Measurements from ENCODE around the gene FITM1. TPM values are rescaled to one million over a fixed set of nuclear protein-coding genes. Genes with fewer than 3 reads are reported as not detected.

The FITM1 gene
- total and polyA plus RNA-seq, 2 donors (not counting 3 experiments of a cell fraction or from before 2014, with no cell fraction given), result 0.54 TPM; not detected in 1

- ChIA-PET POLR2A (interaction anchor here (1.3 to 3.1 kb wide), 3 partner anchors 9 to 20 kb away, joined by 3 to 11 read pairs (median 4); partner anchors contain the start of genes DCAF11 and NRL), CTCF (interaction anchor here (0.9 to 9.6 kb wide), 7 partner anchors 12 to 213 kb away, joined by 3 to 319 read pairs (median 6); partner anchors contain the start of genes CIDEB, DCAF11, IRF9 and NRL)
- dilution Hi-C loops (cut with MboI; ENCODE audit: extremely low pct_ligation_motif_present, low sequenced_read_pairs) (no loop called here), intact Hi-C loops (cut with micrococcal nuclease) (loop anchor here (1.0 to 2.0 kb wide), 6 partner anchors 11 to 81 kb away; partner anchors contain the start of genes DCAF11, EMC9, IRF9 and NRL)
- DNase-seq (ENCODE audit: low read depth, low spot score) (no peak), FAIRE-seq (no peak)
- Histone ChIP-seq H3K4me3 (replicated peaks in 1 of 3; ENCODE audit: insufficient read depth in 1 of 3, low read depth in 1 of 3, low read length in 3 of 3) (peak overlapping the region; percentile 71 to 82 (median 74)), H3K4me2 (ENCODE audit: insufficient read depth, low read length) (peak overlapping the region; percentile 85), H3K36me3 (ENCODE audit: control insufficient read depth in 2 of 2, extremely low read depth in 1 of 2, insufficient read depth in 2 of 2, low read length in 2 of 2) (no peaks in the 10 kb centered on the region), H3K9me3 (replicated peaks; ENCODE audit: control insufficient read depth, insufficient read depth, low read length) (no peaks in the 10 kb centered on the region), H3K27ac (ENCODE audit: insufficient read depth, low read depth, low read length) (peak overlapping the region; percentile 46), H3K27me3 (ENCODE audit: control insufficient read depth in 2 of 2, insufficient read depth in 2 of 2, low read length in 2 of 2) (no peaks in the 10 kb centered on the region), H3K79me2 (ENCODE audit: control insufficient read depth, insufficient read depth, low read length) (peaks cover 4% of the 10 kb centered on the region), H3K4me1 (ENCODE audit: control insufficient read depth, extremely low read depth, insufficient read depth, low read length) (peaks cover 9% of the 10 kb centered on the region), H4K20me1 (replicated peaks; ENCODE audit: control insufficient read depth, extremely low read depth, insufficient read depth, low read length) (no peaks in the 10 kb centered on the region), H3K9me1 (replicated peaks; ENCODE audit: control insufficient read depth, extremely low read depth, insufficient read depth, low read length) (no peaks in the 10 kb centered on the region), H2AFZ (ENCODE audit: low read depth, low read length) (peak overlapping the region; percentile 92), H3K9ac (replicated peaks; ENCODE audit: extremely low read depth, insufficient read depth, low read length) (peak overlapping the region; percentile 78)
- TF ChIP-seq EZH2 (IDR thresholded peaks at IDR 0.05; ENCODE audit: borderline replicate concordance, low read depth, low read length, severe bottlenecking) (no peak), JUN (IDR thresholded peaks at IDR 0.05; ENCODE audit: borderline replicate concordance, insufficient read depth, insufficient read length, low read depth) (no peak), MAX (IDR thresholded peaks at IDR 0.05; ENCODE audit: insufficient read depth, insufficient read length) (no peak), POLR2A (IDR thresholded peaks at IDR 0.05; ENCODE audit: low read depth, low read length) (no peak), GATA2 (IDR thresholded peaks at IDR 0.05; ENCODE audit: insufficient read depth, insufficient read length, low read depth, low read length) (no peak), MYC (IDR thresholded peaks at IDR 0.05; ENCODE audit: low read depth, low read length) (no peak), FOS (IDR thresholded peaks at IDR 0.05; ENCODE audit: borderline replicate concordance, insufficient read depth, low read length) (no peak), POLR2AphosphoS5 (IDR thresholded peaks at IDR 0.05; ENCODE audit: insufficient read depth, low read depth, low read length) (no peak), CTCF (IDR thresholded peaks at IDR 0.05; ENCODE audit: extremely low read depth in 1 of 2, insufficient read depth in 1 of 2, low read depth in 1 of 2, low read length in 2 of 2) (no peak)
- BruUV-seq (replicated peaks), result no TSS peak
Observed at GRCh38 chr14:24094841-24095270, 35.6 kb upstream of the FITM1 start.
